Peyer's patch (tissue), 4 donors: ENCODE data around the gene CSDE1. TPM values are rescaled to one million over a fixed set of nuclear protein-coding genes. Genes with fewer than 3 reads are reported as not detected.
A peak's percentile ranks its signal among the peaks of the same experiment; 100 is the strongest.

Experiments
- DNase-seq, 3 donors: peaks; one replicate each; pipeline ENCODE4 v3.0.0-alpha.2; 2017 to 2019
- H3K27ac ChIP-seq, 4 donors: fragments of 200-600 bp; sonication (generic); one replicate each; pipeline ENCODE4 v1.5.1; 2016 to 2019
- H3K27me3 ChIP-seq, 2 donors: fragments of 200-600 bp; sonication (generic); one replicate each; pipeline ENCODE4 v1.5.1; 2019
- H3K36me3 ChIP-seq, 3 donors: fragments of 200-600 bp; sonication (generic); one replicate each; pipeline ENCODE4 v1.5.1; 2016 to 2019
- H3K4me1 ChIP-seq, 4 donors: fragments of 200-600 bp; sonication (generic); one replicate each; pipeline ENCODE4 v1.5.1; 2016 to 2019
- H3K4me3 ChIP-seq, 4 donors: fragments of 200-600 bp; sonication (generic); 1 replicate in 3 of 4; 2 replicates in 1 of 4; pipeline ENCODE4 v1.5.1; 2016 to 2019; ENCODE audit warnings: mild to moderate bottlenecking in 1 of 4
- H3K9me3 ChIP-seq, 4 donors: fragments of 200-600 bp; sonication (generic); one replicate each; pipeline ENCODE4 v1.5.1; 2016 to 2019; ENCODE audit warnings: mild to moderate bottlenecking in 1 of 4
- CTCF ChIP-seq, 6 experiments: fragments of 450-650 bp in 4 of 6; fragments of 200-600 bp in 2 of 6; sonication (generic) in 1 of 6; IDR thresholded peaks; one replicate each; pipeline ENCODE4 v1.5.1; 2017 to 2019; ENCODE audit warnings: antibody characterized with exemption in 6 of 6, mild to moderate bottlenecking in 3 of 6, moderate library complexity in 1 of 6
- POLR2A ChIP-seq, 2 donors: fragments of 450-650 bp; IDR thresholded peaks; one replicate each; pipeline ENCODE4 v1.5.1; 2017; ENCODE audit warnings: antibody characterized with exemption in 2 of 2, mild to moderate bottlenecking in 2 of 2, moderate library complexity in 2 of 2
- total RNA-seq, 4 donors: library from RNA; depleted of rRNA; stranded (reverse); fragments of >200 nt; gene quantifications; one replicate each; pipeline ENCODE4 v1.1.0, GENCODE V29; 2016

CSDE1 gene
- total RNA-seq, 4 donors from 2014 or later: 292 to 374 (median 333) TPM

GRCh38 chr1:114718661-114719423, 38.9 kb downstream of the CSDE1 start:
- H3K4me3 ChIP-seq: no peak overlapping the region
- H3K36me3 ChIP-seq: peaks cover 0 to 68% (median 2%) of the 10 kb centered on the region in 3 donors
- peaks cover 0 to 25% (median 2%) of the 10 kb centered on the region in 4 donors for H3K4me1 ChIP-seq
- no peaks in the 10 kb centered on the region for H3K27me3 ChIP-seq
- DNase-seq: no peak
- no peak for TF ChIP-seq POLR2A (IDR thresholded peaks at IDR 0.05)
- TF ChIP-seq CTCF (IDR thresholded peaks at IDR 0.05): no peak
- H3K27ac ChIP-seq: no peak overlapping the region
- H3K9me3 ChIP-seq: no peaks in the 10 kb centered on the region

- peak within 1 kb of the TSS; percentile 85 to 94 (median 88) for H3K27ac ChIP-seq
- DNase-seq: peak; percentile 95 to 97 (median 96)
- peak within 1 kb of the TSS; percentile 68 to 87 (median 74) for H3K4me3 ChIP-seq
- TF ChIP-seq POLR2A (IDR thresholded peaks at IDR 0.05) (peak; percentile 51 to 61), CTCF (IDR thresholded peaks at IDR 0.05) (no peak)
- no peaks in the 10 kb centered on the region for H3K27me3 ChIP-seq
- no peaks in the 10 kb centered on the region for H3K9me3 ChIP-seq
- H3K4me1 ChIP-seq: peaks cover 0 to 33% (median 2%) of the 10 kb centered on the region in 4 donors
- peaks cover 0 to 63% (median 0%) of the 10 kb centered on the region in 3 donors for H3K36me3 ChIP-seq
These were observed 41.2 kb downstream of the CSDE1 start, which contains the start of gene NRAS for GRCh38 chr1:114716304-114717170. NRAS (minus strand) TSS chr1:114716771; CDS start chr1:114716160, 611 bp downstream.

- Histone ChIP-seq H3K36me3 (peaks cover 0 to 63% (median 0%) of the 10 kb centered on the region in 3 donors), H3K27ac (peak overlapping the region; percentile 85 to 94 (median 88)), H3K9me3 (no peaks in the 10 kb centered on the region), H3K4me1 (peaks cover 0 to 36% (median 2%) of the 10 kb centered on the region in 4 donors), H3K4me3 (peak overlapping the region; percentile 68 to 87 (median 74)), H3K27me3 (no peaks in the 10 kb centered on the region)
- TF ChIP-seq POLR2A (IDR thresholded peaks at IDR 0.05): no peak
- no peak for TF ChIP-seq CTCF (IDR thresholded peaks at IDR 0.05)
- no peak for DNase-seq
These were observed 41.9 kb downstream of the CSDE1 start for GRCh38 chr1:114715952-114716303.

DNA sequence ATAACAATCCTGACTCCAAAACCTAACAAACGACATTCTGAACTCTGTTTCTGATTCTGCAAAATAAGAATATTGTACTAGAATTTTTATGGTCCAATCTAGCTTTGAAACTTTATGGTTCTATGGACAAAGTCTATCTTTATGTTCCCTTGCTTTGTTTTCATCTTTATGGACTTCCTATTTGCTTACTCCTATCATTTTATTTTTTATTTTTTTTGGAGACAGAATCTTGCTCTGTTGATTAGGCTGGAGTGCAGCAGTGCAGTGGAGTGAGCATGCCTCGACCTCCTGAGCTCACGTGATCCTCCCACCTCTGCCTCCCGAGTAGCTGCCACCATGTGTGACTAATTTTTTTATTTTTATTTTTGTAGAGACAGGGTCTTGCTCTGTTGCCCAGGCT, 44.8 kb downstream of the CSDE1 start:
- H3K36me3 ChIP-seq: peaks cover 0 to 59% (median 0%) of the 10 kb centered on the region in 3 donors
- H3K4me3 ChIP-seq: no peak overlapping the region
- peak overlapping the region in 2 of 4 donors; percentile 6 to 18 for H3K27ac ChIP-seq
- TF ChIP-seq POLR2A (IDR thresholded peaks at IDR 0.05) (no peak), CTCF (IDR thresholded peaks at IDR 0.05) (no peak)
- H3K9me3 ChIP-seq: no peaks in the 10 kb centered on the region
- no peaks in the 10 kb centered on the region for H3K27me3 ChIP-seq
- peaks cover 0 to 37% (median 2%) of the 10 kb centered on the region in 4 donors for H3K4me1 ChIP-seq
- DNase-seq: peak in 1 of 3 donors; percentile 50

DNA sequence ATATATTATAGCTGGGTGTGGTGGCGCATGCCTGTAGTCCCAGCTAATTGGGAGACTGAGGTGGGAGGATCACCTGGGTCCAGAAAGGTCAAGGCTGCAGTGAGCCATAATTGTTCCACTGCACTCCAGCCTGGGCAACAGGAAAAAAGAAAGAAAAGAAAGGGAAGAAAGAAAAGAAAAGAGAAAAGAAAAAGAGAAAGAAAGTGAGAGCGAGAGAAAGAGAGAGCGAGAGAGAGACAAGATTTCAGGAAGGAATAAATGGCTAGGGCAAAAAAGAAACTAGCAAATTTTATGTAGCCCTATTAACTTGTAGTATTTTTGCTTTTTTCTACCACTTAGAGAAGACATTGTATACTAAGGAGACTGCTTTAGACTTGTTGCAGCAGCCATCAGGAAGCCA, 47.4 kb downstream of the CSDE1 start:
- Histone ChIP-seq H3K36me3 (peaks cover 0 to 76% (median 0%) of the 10 kb centered on the region in 3 donors), H3K27ac (no peak overlapping the region), H3K4me3 (no peak overlapping the region), H3K4me1 (peaks cover 0 to 27% (median 2%) of the 10 kb centered on the region in 4 donors), H3K9me3 (no peaks in the 10 kb centered on the region), H3K27me3 (no peaks in the 10 kb centered on the region)
- TF ChIP-seq CTCF (IDR thresholded peaks at IDR 0.05) (no peak), POLR2A (IDR thresholded peaks at IDR 0.05) (no peak)
- DNase-seq: no peak
